ENCODE results near the gene ELOVL5. TPM values are rescaled to one million over a fixed set of nuclear protein-coding genes. Genes with fewer than 3 reads are reported as not detected.
"Not testable (repeated sequence)": the region's sequence is repeated elsewhere in the genome, so short reads cannot be mapped to it uniquely, and the experiment has no call there.

The ELOVL5 gene
- total RNA-seq, 1 experiment from 2014 or later = 112 TPM

- no peak for DNase-seq (ENCODE audit: low read depth in 1 of 2, low spot score in 2 of 2)
- no peak overlapping the region for H3K27ac ChIP-seq
Measured at GRCh38 chr6:53313784-53314400, 34.9 kb downstream of the ELOVL5 start.

GRCh38 chr6:53312355-53312754 is 36.4 kb downstream of the ELOVL5 start:
- Histone ChIP-seq H3K4me1 (replicated peaks) (peaks cover 19% of the 10 kb centered on the region), H3K36me3 (no peaks in the 10 kb centered on the region), H3K4me3 (no peak overlapping the region), H3K27me3 (replicated peaks) (no peaks in the 10 kb centered on the region), H3K27ac (no peak overlapping the region), H3K9me3 (replicated peaks) (no peaks in the 10 kb centered on the region)
- DNase-seq (ENCODE audit: low read depth in 1 of 2, low spot score in 2 of 2) = no peak

More at GRCh38 chr6:53313784-53314400, 34.9 kb downstream of the ELOVL5 start:
- no peaks in the 10 kb centered on the region for H3K9me3 ChIP-seq (replicated peaks)
- peaks cover 19% of the 10 kb centered on the region for H3K4me1 ChIP-seq (replicated peaks)
- no peaks in the 10 kb centered on the region for H3K36me3 ChIP-seq
- H3K27me3 ChIP-seq (replicated peaks) = no peaks in the 10 kb centered on the region
- no peak overlapping the region for H3K4me3 ChIP-seq

GRCh38 chr6:53311586-53311935 is 37.2 kb downstream of the ELOVL5 start:
- Histone ChIP-seq H3K4me1 (replicated peaks) (peaks cover 26% of the 10 kb centered on the region), H3K4me3 (no peak overlapping the region), H3K27ac (no peak overlapping the region), H3K27me3 (replicated peaks) (no peaks in the 10 kb centered on the region), H3K36me3 (no peaks in the 10 kb centered on the region), H3K9me3 (replicated peaks) (no peaks in the 10 kb centered on the region)
- DNase-seq (ENCODE audit: low read depth in 1 of 2, low spot score in 2 of 2) = no peak

GRCh38 chr6:53310771-53311585 is 37.8 kb downstream of the ELOVL5 start:
- Histone ChIP-seq H3K36me3 (no peaks in the 10 kb centered on the region), H3K27ac (no peak overlapping the region), H3K4me1 (replicated peaks) (peaks cover 26% of the 10 kb centered on the region), H3K27me3 (replicated peaks) (no peaks in the 10 kb centered on the region), H3K4me3 (no peak overlapping the region), H3K9me3 (replicated peaks) (no peaks in the 10 kb centered on the region)
- DNase-seq (ENCODE audit: low read depth in 1 of 2, low spot score in 2 of 2) = no peak

- Histone ChIP-seq H3K36me3 (no peaks in the 10 kb centered on the region), H3K9me3 (replicated peaks) (no peaks in the 10 kb centered on the region), H3K4me3 (no peak overlapping the region), H3K27me3 (replicated peaks) (no peaks in the 10 kb centered on the region), H3K4me1 (replicated peaks) (peaks cover 21% of the 10 kb centered on the region), H3K27ac (no peak overlapping the region)
- no peak for DNase-seq (ENCODE audit: low read depth in 1 of 2, low spot score in 2 of 2)
Measured at GRCh38 chr6:53309901-53310300, 38.8 kb downstream of the ELOVL5 start.

- Histone ChIP-seq H3K27ac (no peak overlapping the region), H3K27me3 (replicated peaks) (no peaks in the 10 kb centered on the region), H3K36me3 (no peaks in the 10 kb centered on the region), H3K9me3 (replicated peaks) (no peaks in the 10 kb centered on the region), H3K4me1 (replicated peaks) (peaks cover 21% of the 10 kb centered on the region), H3K4me3 (no peak overlapping the region)
- no peak for DNase-seq (ENCODE audit: low read depth in 1 of 2, low spot score in 2 of 2)
Measured at GRCh38 chr6:53309059-53309900, 39.5 kb downstream of the ELOVL5 start.

GRCh38 chr6:53306819-53307347 is 41.9 kb downstream of the ELOVL5 start:
- peaks cover 36% of the 10 kb centered on the region for H3K4me1 ChIP-seq (replicated peaks)
- H3K4me3 ChIP-seq = no peak overlapping the region
- H3K36me3 ChIP-seq = no peaks in the 10 kb centered on the region
- H3K9me3 ChIP-seq (replicated peaks) = no peaks in the 10 kb centered on the region
- no peaks in the 10 kb centered on the region for H3K27me3 ChIP-seq (replicated peaks)
- DNase-seq (ENCODE audit: low read depth in 1 of 2, low spot score in 2 of 2) = no peak
- H3K27ac ChIP-seq = no peak overlapping the region

- not testable (repeated sequence) for DNase-seq (ENCODE audit: low read depth in 1 of 2, low spot score in 2 of 2); H3K27me3 ChIP-seq (replicated peaks); H3K36me3 ChIP-seq; H3K9me3 ChIP-seq (replicated peaks); H3K4me3 ChIP-seq; H3K27ac ChIP-seq
- peaks cover 43% of the 10 kb centered on the region for H3K4me1 ChIP-seq (replicated peaks)
Measured at GRCh38 chr6:53306217-53306616, 42.5 kb downstream of the ELOVL5 start.

GRCh38 chr6:53305506-53306005 is 43.2 kb downstream of the ELOVL5 start:
- not testable (repeated sequence) for H3K4me3 ChIP-seq; H3K27ac ChIP-seq; H3K9me3 ChIP-seq (replicated peaks); H3K36me3 ChIP-seq; DNase-seq (ENCODE audit: low read depth in 1 of 2, low spot score in 2 of 2); H3K27me3 ChIP-seq (replicated peaks)
- peaks cover 50% of the 10 kb centered on the region for H3K4me1 ChIP-seq (replicated peaks)

- H3K9me3 ChIP-seq (replicated peaks); DNase-seq (ENCODE audit: low read depth in 1 of 2, low spot score in 2 of 2); H3K27ac ChIP-seq; H3K4me3 ChIP-seq; H3K27me3 ChIP-seq (replicated peaks); H3K36me3 ChIP-seq: not testable (repeated sequence)
- H3K4me1 ChIP-seq (replicated peaks) = peaks cover 51% of the 10 kb centered on the region
Measured at GRCh38 chr6:53304953-53305352, 43.8 kb downstream of the ELOVL5 start.

GRCh38 chr6:53302678-53303360 is 45.9 kb downstream of the ELOVL5 start:
- DNase-seq (ENCODE audit: low read depth in 1 of 2, low spot score in 2 of 2) = peak; percentile 59 to 85
- Histone ChIP-seq H3K4me1 (replicated peaks) (peaks cover 43% of the 10 kb centered on the region), H3K27me3 (replicated peaks) (no peaks in the 10 kb centered on the region), H3K36me3 (no peaks in the 10 kb centered on the region), H3K9me3 (replicated peaks) (no peaks in the 10 kb centered on the region), H3K27ac (peak overlapping the region; percentile 95), H3K4me3 (peak overlapping the region; percentile 3; the same call in 1 of the 2 replicates)

GRCh38 chr6:53301801-53302537 is 46.8 kb downstream of the ELOVL5 start:
- Histone ChIP-seq H3K27me3 (replicated peaks) (no peaks in the 10 kb centered on the region), H3K36me3 (no peaks in the 10 kb centered on the region), H3K9me3 (replicated peaks) (no peaks in the 10 kb centered on the region), H3K4me3 (no peak overlapping the region), H3K4me1 (replicated peaks) (peaks cover 39% of the 10 kb centered on the region), H3K27ac (peak overlapping the region; percentile 95)
- no peak for DNase-seq (ENCODE audit: low read depth in 1 of 2, low spot score in 2 of 2)
